ENCODE results near the gene VAV2. TPM values are rescaled to one million over a fixed set of nuclear protein-coding genes. Genes with fewer than 3 reads are reported as not detected.

Gene VAV2
- total and polyA plus RNA-seq, 2 experiments from 2014 or later = 8.1 to 28.9 TPM

DNA sequence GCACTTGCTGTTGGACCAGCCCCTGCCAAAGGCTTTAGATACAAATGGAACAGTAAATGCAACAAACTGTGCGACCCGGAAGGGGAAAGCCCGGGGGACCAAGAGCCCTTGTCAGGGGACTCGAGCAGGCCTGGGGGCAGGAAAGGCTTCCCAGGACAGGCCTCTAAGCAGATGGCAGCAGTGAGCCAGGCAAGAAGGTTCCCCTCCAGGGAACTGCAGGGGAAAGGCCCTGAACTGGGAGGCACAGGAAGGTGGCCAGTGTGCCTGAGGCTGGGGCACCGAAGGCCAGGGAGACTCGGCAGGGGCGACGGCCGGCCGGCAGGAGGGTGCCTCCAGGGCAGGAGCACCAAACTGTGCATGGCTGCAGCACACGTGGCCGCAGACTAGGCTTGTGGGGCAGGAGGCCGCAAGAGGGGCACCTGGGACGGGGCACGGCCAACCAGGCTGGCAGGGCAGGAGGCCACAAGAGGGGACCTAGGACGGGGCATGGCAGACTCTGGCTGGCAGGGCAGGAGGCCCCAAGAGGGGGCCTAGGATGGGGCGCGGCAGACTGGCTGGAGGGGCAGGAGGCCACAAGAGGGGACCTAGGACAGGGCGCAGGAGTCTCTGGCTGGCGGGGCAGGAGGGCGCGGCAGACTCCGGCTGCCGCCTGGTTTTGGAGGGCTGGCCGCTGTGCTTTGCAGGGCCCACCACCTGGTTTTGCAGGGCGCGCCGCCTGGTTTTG lies 10.0 kb downstream of the VAV2 start (continued):
- TF ChIP-seq, protein P1, sequence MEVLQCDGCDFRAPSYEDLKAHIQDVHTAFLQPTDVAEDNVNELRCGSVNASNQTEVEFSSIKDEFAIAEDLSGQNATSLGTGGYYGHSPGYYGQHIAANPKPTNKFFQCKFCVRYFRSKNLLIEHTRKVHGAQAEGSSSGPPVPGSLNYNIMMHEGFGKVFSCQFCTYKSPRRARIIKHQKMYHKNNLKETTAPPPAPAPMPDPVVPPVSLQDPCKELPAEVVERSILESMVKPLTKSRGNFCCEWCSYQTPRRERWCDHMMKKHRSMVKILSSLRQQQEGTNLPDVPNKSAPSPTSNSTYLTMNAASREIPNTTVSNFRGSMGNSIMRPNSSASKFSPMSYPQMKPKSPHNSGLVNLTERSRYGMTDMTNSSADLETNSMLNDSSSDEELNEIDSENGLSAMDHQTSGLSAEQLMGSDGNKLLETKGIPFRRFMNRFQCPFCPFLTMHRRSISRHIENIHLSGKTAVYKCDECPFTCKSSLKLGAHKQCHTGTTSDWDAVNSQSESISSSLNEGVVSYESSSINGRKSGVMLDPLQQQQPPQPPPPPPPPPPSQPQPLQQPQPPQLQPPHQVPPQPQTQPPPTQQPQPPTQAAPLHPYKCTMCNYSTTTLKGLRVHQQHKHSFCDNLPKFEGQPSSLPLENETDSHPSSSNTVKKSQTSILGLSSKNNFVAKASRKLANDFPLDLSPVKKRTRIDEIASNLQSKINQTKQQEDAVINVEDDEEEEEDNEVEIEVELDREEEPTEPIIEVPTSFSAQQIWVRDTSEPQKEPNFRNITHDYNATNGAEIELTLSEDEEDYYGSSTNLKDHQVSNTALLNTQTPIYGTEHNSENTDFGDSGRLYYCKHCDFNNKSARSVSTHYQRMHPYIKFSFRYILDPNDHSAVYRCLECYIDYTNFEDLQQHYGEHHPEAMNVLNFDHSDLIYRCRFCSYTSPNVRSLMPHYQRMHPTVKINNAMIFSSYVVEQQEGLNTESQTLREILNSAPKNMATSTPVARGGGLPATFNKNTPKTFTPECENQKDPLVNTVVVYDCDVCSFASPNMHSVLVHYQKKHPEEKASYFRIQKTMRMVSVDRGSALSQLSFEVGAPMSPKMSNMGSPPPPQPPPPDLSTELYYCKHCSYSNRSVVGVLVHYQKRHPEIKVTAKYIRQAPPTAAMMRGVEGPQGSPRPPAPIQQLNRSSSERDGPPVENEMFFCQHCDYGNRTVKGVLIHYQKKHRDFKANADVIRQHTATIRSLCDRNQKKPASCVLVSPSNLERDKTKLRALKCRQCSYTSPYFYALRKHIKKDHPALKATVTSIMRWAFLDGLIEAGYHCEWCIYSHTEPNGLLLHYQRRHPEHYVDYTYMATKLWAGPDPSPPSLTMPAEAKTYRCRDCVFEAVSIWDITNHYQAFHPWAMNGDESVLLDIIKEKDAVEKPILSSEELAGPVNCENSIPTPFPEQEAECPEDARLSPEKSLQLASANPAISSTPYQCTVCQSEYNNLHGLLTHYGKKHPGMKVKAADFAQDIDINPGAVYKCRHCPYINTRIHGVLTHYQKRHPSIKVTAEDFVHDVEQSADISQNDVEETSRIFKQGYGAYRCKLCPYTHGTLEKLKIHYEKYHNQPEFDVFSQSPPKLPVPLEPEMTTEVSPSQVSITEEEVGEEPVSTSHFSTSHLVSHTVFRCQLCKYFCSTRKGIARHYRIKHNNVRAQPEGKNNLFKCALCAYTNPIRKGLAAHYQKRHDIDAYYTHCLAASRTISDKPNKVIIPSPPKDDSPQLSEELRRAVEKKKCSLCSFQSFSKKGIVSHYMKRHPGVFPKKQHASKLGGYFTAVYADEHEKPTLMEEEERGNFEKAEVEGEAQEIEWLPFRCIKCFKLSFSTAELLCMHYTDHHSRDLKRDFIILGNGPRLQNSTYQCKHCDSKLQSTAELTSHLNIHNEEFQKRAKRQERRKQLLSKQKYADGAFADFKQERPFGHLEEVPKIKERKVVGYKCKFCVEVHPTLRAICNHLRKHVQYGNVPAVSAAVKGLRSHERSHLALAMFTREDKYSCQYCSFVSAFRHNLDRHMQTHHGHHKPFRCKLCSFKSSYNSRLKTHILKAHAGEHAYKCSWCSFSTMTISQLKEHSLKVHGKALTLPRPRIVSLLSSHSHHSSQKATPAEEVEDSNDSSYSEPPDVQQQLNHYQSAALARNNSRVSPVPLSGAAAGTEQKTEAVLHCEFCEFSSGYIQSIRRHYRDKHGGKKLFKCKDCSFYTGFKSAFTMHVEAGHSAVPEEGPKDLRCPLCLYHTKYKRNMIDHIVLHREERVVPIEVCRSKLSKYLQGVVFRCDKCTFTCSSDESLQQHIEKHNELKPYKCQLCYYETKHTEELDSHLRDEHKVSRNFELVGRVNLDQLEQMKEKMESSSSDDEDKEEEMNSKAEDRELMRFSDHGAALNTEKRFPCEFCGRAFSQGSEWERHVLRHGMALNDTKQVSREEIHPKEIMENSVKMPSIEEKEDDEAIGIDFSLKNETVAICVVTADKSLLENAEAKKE (CRISPR knock-in tag; IDR thresholded peaks at IDR 0.05) = no peak

DNA sequence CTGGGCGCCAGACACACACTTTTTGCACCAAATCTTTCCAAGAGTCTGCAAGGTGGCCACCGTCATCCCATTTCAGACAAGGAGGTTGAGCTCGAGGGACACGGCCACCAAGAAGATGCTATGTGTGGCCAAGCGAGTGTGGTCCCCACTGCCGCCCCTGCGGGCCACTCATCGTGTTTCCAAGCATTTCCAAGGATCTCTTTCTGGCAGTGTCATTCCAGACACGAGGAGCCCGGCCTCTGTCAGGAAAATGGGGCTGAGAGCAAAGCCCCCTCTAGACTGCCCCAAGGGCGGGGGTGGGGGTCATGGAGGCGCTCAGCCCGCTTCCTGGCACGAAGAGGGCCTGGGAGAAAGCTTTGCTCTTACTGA lies 10.6 kb downstream of the VAV2 start:
- Mint-ChIP-seq H3K4me3 (no peak overlapping the region), H3K27ac (no peak overlapping the region; the same call in 1 of the 2 replicates), H3K36me3 (ENCODE audit: low read depth) (no peaks in the 10 kb centered on the region; the same call in 2 of the 3 replicates), H3K9me3 (no peaks in the 10 kb centered on the region), H3K27me3 (ENCODE audit: insufficient read depth, low read depth, poor library complexity) (peaks cover 10% of the 10 kb centered on the region), H3K4me1 (peaks cover 40% of the 10 kb centered on the region)
- DNase-seq (ENCODE audit: low spot score) (no peak), ATAC-seq (no peak)
- Histone ChIP-seq H3K36me3 (ENCODE audit: insufficient read depth) (no peaks in the 10 kb centered on the region), H3K27ac (ENCODE audit: low read depth) (no peak overlapping the region), H3K4me3 (no peak overlapping the region), H3K4me1 (ENCODE audit: insufficient read depth) (no peaks in the 10 kb centered on the region), H3K9me2 (ENCODE audit: insufficient read depth) (no peaks in the 10 kb centered on the region), H3K27me3 (ENCODE audit: insufficient read depth) (no peaks in the 10 kb centered on the region), H4K20me1 (replicated peaks; ENCODE audit: insufficient read depth) (peaks cover 12% of the 10 kb centered on the region), H3K4me2 (no peak overlapping the region), H3K79me2 (replicated peaks; ENCODE audit: insufficient read depth) (peaks cover 98% of the 10 kb centered on the region), H2AFZ (no peak overlapping the region), H3F3A (replicated peaks; ENCODE audit: low read depth) (no peaks in the 10 kb centered on the region)
- TF ChIP-seq ZNF114 (CRISPR knock-in tag; IDR thresholded peaks at IDR 0.05) (no peak), CREB1 (CRISPR knock-in tag; IDR thresholded peaks at IDR 0.05; ENCODE audit: low read depth) (no peak), EZH2 (IDR thresholded peaks at IDR 0.05; ENCODE audit: low read depth, unreplicated experiment) (no peak), POLR2AphosphoS5 (IDR thresholded peaks at IDR 0.05; ENCODE audit: low read depth) (no peak), ZNF331 (CRISPR knock-in tag; IDR thresholded peaks at IDR 0.05; ENCODE audit: low read depth) (no peak)
- TF ChIP-seq, protein P2, sequence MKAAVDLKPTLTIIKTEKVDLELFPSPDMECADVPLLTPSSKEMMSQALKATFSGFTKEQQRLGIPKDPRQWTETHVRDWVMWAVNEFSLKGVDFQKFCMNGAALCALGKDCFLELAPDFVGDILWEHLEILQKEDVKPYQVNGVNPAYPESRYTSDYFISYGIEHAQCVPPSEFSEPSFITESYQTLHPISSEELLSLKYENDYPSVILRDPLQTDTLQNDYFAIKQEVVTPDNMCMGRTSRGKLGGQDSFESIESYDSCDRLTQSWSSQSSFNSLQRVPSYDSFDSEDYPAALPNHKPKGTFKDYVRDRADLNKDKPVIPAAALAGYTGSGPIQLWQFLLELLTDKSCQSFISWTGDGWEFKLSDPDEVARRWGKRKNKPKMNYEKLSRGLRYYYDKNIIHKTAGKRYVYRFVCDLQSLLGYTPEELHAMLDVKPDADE (IDR thresholded peaks at IDR 0.05) = no peak
- TF ChIP-seq, protein P3, sequence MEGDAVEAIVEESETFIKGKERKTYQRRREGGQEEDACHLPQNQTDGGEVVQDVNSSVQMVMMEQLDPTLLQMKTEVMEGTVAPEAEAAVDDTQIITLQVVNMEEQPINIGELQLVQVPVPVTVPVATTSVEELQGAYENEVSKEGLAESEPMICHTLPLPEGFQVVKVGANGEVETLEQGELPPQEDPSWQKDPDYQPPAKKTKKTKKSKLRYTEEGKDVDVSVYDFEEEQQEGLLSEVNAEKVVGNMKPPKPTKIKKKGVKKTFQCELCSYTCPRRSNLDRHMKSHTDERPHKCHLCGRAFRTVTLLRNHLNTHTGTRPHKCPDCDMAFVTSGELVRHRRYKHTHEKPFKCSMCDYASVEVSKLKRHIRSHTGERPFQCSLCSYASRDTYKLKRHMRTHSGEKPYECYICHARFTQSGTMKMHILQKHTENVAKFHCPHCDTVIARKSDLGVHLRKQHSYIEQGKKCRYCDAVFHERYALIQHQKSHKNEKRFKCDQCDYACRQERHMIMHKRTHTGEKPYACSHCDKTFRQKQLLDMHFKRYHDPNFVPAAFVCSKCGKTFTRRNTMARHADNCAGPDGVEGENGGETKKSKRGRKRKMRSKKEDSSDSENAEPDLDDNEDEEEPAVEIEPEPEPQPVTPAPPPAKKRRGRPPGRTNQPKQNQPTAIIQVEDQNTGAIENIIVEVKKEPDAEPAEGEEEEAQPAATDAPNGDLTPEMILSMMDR (conservative IDR thresholded peaks at IDR 0.05; ENCODE audit: low read depth in 2 of 2) = no peak

Measured in GM23338 (cell line).